ENCODE data around the gene ZNF660. TPM values are rescaled to one million over a fixed set of nuclear protein-coding genes. Genes with fewer than 3 reads are reported as not detected.

The ZNF660 gene
- total RNA-seq, 2 experiments from 2014 or later, result 0.03 to 0.05 TPM

DNA sequence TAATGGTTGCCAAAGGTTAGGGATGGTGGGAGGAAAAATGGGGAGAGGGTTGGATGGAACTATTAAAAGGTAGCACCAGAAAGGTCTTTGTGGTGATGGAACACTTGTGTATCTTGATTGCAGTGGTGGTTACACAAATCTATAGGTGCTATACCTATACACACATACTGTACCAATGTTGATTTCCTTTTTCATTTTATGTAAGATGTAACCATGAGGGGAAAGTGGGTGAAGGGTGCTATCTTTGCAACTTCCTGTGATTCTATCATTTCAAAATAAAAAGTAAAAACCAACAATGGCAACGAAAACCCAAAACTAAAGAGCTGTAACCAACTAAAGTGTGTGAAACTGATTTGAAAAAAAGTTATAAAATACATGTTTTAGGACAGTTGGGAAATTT is 63.0 kb downstream of the ZNF660 start:
- H3K27me3 ChIP-seq (ENCODE audit: control insufficient read depth in 1 of 2, insufficient read depth in 2 of 2, low read length in 2 of 2), result no peaks in the 10 kb centered on the region
- Mint-ChIP-seq H3K4me1 (ENCODE audit: low read depth) (peaks cover 29% of the 10 kb centered on the region), H3K27ac (no peak overlapping the region), H3K4me3 (peak overlapping the region; percentile 75), H3K9me3 (peaks cover 7% of the 10 kb centered on the region), H3K27me3 (no peaks in the 10 kb centered on the region), H3K36me3 (ENCODE audit: low read depth) (peaks cover 81% of the 10 kb centered on the region)
- ATAC-seq (ENCODE audit: poor library complexity) (no peak), DNase-seq (no peak)
- POLR2A ChIA-PET, result interaction anchor here (1.3 kb wide), 1 partner anchor 137 kb away, joined by 5 read pairs; no protein-coding TSS in a partner anchor
- H3K9me3 ChIP-seq (ENCODE audit: control insufficient read depth in 1 of 2, insufficient read depth in 1 of 2, low read length in 2 of 2), result peaks cover 17 to 38% of the 10 kb centered on the region in 2 experiments
- CTCF ChIA-PET, result no interaction called here
- peaks cover 12% of the 10 kb centered on the region for H3K36me3 ChIP-seq (ENCODE audit: insufficient read depth, low read length)
- intact Hi-C loops (cut with DNase I, micrococcal nuclease), result loop anchor here in 1 of 2 experiments (10.0 kb wide), 1 partner anchor 77 kb away; the partner anchor contains the start of gene ZNF501
- no peak for TF ChIP-seq CTCF (IDR thresholded peaks at IDR 0.05)
- H3K4me1 ChIP-seq (ENCODE audit: insufficient read depth, low read length), result peaks cover 9% of the 10 kb centered on the region
- H3K27ac ChIP-seq (ENCODE audit: low read depth in 1 of 2, low read length in 2 of 2), result no peak overlapping the region
- no peak overlapping the region for H3K4me3 ChIP-seq (ENCODE audit: low read length)

GRCh38 chr3:44648564-44649229 is 63.9 kb downstream of the ZNF660 start, which contains the start of gene ZNF35:
TSS of gene ZNF35 (plus strand) at chr3:44648732. CDS start at chr3:44651068, 2,336 bp downstream.
- no peaks in the 10 kb centered on the region for H3K27me3 ChIP-seq (ENCODE audit: control insufficient read depth in 1 of 2, insufficient read depth in 2 of 2, low read length in 2 of 2)
- DNase-seq (peak in 6 of 14 experiments; percentile 7 to 49 (median 25)), ATAC-seq (ENCODE audit: poor library complexity) (no peak)
- H3K27ac ChIP-seq (ENCODE audit: low read depth in 1 of 2, low read length in 2 of 2), result no peak within 1 kb of the TSS
- ChIA-PET CTCF (no interaction called here), POLR2A (interaction anchor here (0.9 to 1.3 kb wide), 2 partner anchors 111 to 138 kb away, joined by 3 to 5 read pairs; no protein-coding TSS in a partner anchor)
- Mint-ChIP-seq H3K4me1 (ENCODE audit: low read depth) (peaks cover 29% of the 10 kb centered on the region), H3K27me3 (no peaks in the 10 kb centered on the region), H3K36me3 (ENCODE audit: low read depth) (peaks cover 81% of the 10 kb centered on the region), H3K27ac (no peak within 1 kb of the TSS), H3K4me3 (peak within 1 kb of the TSS; percentile 75), H3K9me3 (peaks cover 13% of the 10 kb centered on the region)
- H3K36me3 ChIP-seq (ENCODE audit: insufficient read depth, low read length), result peaks cover 9% of the 10 kb centered on the region
- intact Hi-C loops (cut with DNase I, micrococcal nuclease), result loop anchor here in 1 of 2 experiments (10.0 kb wide), 1 partner anchor 76 kb away; the partner anchor contains the start of gene ZNF501
- peaks cover 17 to 29% of the 10 kb centered on the region in 2 experiments for H3K9me3 ChIP-seq (ENCODE audit: control insufficient read depth in 1 of 2, insufficient read depth in 1 of 2, low read length in 2 of 2)
- peaks cover 9% of the 10 kb centered on the region for H3K4me1 ChIP-seq (ENCODE audit: insufficient read depth, low read length)
- no peak for TF ChIP-seq CTCF (IDR thresholded peaks at IDR 0.05)
- H3K4me3 ChIP-seq (ENCODE audit: low read length), result peak within 1 kb of the TSS; percentile 77

Other genes starting within 250 kb of the ZNF660 start
- gene TCAIM, start 246.2 kb upstream of the ZNF660 start, total RNA-seq, result 1 to 10 TPM; 2.9 to 4.2 TPM
- 1 to 10 TPM; 6.1 to 6.6 TPM for gene ZNF445, start 107.3 kb upstream of the ZNF660 start, total RNA-seq
- under 1 TPM; 0.20 to 0.49 TPM for gene ZKSCAN7, start 29.8 kb upstream of the ZNF660 start, total RNA-seq
- 1 to 10 TPM; 3.2 to 3.5 TPM for gene ZNF197, start 40.1 kb downstream of the ZNF660 start, total RNA-seq
- under 1 TPM; 0.52 to 0.59 TPM for gene ZNF35, start 63.8 kb downstream of the ZNF660 start, total RNA-seq
- gene ZNF502, start 127.7 kb downstream of the ZNF660 start, total RNA-seq, result 1 to 10 TPM; 1.9 to 2.7 TPM
- under 1 TPM; 0.22 to 0.47 TPM for gene ZNF501, start 144.7 kb downstream of the ZNF660 start, total RNA-seq
- gene KIAA1143, start 176.7 kb downstream of the ZNF660 start, total RNA-seq, result 10 to 100 TPM; 24.4 to 31.7 TPM
- under 1 TPM; 0.08 to 0.11 TPM for gene KIF15, start 176.8 kb downstream of the ZNF660 start, total RNA-seq